OCI-LY3 (cell line): ENCODE data around the gene TRDN.

Source experiments
- H2AFZ ChIP-seq: fragments of 200-600, 300-600 bp; shearing (Covaris generic); 2 replicates; pipeline ENCODE4 v1.6.0; 2014; ENCODE audit warnings: antibody characterized with exemption, low read depth, low read length
- H3K27ac ChIP-seq: fragments of 200-600, 300-600 bp; sonication (generic); 2 replicates; pipeline ENCODE4 v1.5.1; 2014; ENCODE audit warnings: mild to moderate bottlenecking, low read length, moderate library complexity, mixed read lengths
- H3K27me3 ChIP-seq: fragments of 200-600, 300-600 bp; sonication (generic); 2 replicates; pipeline ENCODE4 v1.6.1; 2014; ENCODE audit warnings: low read depth, low read length, mixed read lengths
- H3K36me3 ChIP-seq: fragments of 200-600, 300-600 bp; sonication (generic); replicated peaks from 2 replicates; pipeline ENCODE3; 2014; ENCODE audit warnings: low read depth, low read length, mixed read lengths
- H3K4me1 ChIP-seq: fragments of 300-600, 200-600 bp; sonication (generic); 2 replicates; pipeline ENCODE4 v1.6.1; 2014; ENCODE audit warnings: low read length, mixed read lengths
- H3K4me2 ChIP-seq: fragments of 200-600, 300-600 bp; sonication (generic); 2 replicates; pipeline ENCODE4 v1.6.1; 2014; ENCODE audit warnings: low read length, mixed read lengths
- H3K4me3 ChIP-seq: fragments of 300-600, 200-600 bp; sonication (generic); 2 replicates; pipeline ENCODE4 v1.5.1; 2014; ENCODE audit warnings: antibody characterized with exemption, mild to moderate bottlenecking, low read length, moderate library complexity
- H3K79me2 ChIP-seq: fragments of 300-600, 200-600 bp; shearing (Covaris generic); 2 replicates; pipeline ENCODE4 v1.6.1; 2014; ENCODE audit warnings: mild to moderate bottlenecking, low read length, mixed read lengths
- H3K9ac ChIP-seq: fragments of 300-600, 200-600 bp; shearing (Covaris generic); 2 replicates; pipeline ENCODE4 v1.6.0; 2014; ENCODE audit warnings: mild to moderate bottlenecking, low read length, moderate library complexity
- H3K9me3 ChIP-seq: fragments of 200-600, 300-600 bp; shearing (Covaris generic); 2 replicates; pipeline ENCODE4 v1.6.1; 2014; ENCODE audit warnings: low read length, mixed read lengths; ENCODE audit not compliant: insufficient read depth
- H4K20me1 ChIP-seq: fragments of 200-600, 300-600 bp; sonication (generic); 2 replicates; pipeline ENCODE4 v1.6.1; 2016; ENCODE audit warnings: low read length, mixed read lengths; ENCODE audit not compliant: insufficient read depth
- EZH2phosphoT487 ChIP-seq: fragments of 200-600 bp; shearing (Covaris generic); IDR thresholded peaks from 2 replicates; pipeline ENCODE4 v1.6.1; 2018; ENCODE audit warnings: antibody characterized with exemption, mixed run types, low read depth
- TF ChIP-seq, protein P1 (sequence below): fragments of 200-600, 300-600 bp; sonication (generic); IDR thresholded peaks from 2 replicates; pipeline ENCODE4 v1.5.1; 2014; ENCODE audit warnings: antibody characterized with exemption, low read length, low read depth

Gene TRDN

DNA sequence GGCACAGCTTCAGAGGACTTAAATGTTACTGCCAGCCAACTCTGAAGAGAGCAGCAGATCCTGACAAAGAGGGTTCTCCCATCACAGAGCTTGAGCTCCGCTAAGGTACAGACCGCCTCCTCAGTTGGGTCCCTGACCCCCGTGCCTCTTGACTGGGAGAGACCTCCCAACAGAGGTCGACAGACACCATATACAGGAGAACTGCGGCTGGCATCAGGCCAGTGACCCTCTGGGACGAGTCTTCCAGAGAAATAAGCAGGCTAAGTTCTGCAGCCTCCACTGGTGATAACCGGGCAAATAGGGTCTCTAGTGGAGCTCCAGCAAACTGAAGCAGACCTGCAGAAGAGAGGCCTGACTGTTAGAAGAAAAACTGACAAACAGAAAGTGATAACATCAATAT lies 453.8 kb downstream of the TRDN start:
- TF ChIP-seq, protein P1, sequence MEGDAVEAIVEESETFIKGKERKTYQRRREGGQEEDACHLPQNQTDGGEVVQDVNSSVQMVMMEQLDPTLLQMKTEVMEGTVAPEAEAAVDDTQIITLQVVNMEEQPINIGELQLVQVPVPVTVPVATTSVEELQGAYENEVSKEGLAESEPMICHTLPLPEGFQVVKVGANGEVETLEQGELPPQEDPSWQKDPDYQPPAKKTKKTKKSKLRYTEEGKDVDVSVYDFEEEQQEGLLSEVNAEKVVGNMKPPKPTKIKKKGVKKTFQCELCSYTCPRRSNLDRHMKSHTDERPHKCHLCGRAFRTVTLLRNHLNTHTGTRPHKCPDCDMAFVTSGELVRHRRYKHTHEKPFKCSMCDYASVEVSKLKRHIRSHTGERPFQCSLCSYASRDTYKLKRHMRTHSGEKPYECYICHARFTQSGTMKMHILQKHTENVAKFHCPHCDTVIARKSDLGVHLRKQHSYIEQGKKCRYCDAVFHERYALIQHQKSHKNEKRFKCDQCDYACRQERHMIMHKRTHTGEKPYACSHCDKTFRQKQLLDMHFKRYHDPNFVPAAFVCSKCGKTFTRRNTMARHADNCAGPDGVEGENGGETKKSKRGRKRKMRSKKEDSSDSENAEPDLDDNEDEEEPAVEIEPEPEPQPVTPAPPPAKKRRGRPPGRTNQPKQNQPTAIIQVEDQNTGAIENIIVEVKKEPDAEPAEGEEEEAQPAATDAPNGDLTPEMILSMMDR: no peak
- no peak for TF ChIP-seq EZH2phosphoT487
- no peaks in the 10 kb centered on the region for H3K4me1 ChIP-seq
- no peak overlapping the region for H3K4me2 ChIP-seq
- no peaks in the 10 kb centered on the region for H3K36me3 ChIP-seq
- H3K9ac ChIP-seq: no peak overlapping the region
- no peaks in the 10 kb centered on the region for H3K27me3 ChIP-seq
- no peaks in the 10 kb centered on the region for H4K20me1 ChIP-seq
- no peaks in the 10 kb centered on the region for H3K79me2 ChIP-seq
- no peak overlapping the region for H3K4me3 ChIP-seq
- H3K27ac ChIP-seq: no peak overlapping the region
- H2AFZ ChIP-seq: no peak overlapping the region
- no peaks in the 10 kb centered on the region for H3K9me3 ChIP-seq

DNA sequence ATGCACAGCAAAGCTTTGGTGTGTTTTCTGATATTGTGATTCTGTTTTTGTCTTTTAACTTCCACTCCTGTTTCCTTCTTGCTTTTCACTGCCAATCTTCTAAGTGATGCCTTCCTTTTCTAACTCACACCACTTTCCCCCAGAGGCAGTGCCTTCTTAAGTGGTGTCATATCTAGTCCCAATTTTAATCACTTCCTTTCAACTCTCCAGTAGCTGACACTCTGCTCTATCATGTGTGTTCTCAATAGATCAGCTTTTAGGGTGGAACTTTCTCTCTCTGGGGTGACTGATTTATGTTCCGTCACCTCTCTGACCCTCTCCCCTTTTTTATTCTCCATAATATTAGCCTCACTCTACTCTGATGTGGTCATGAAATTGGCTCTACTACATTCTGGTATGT lies 460.0 kb downstream of the TRDN start:
- no peak overlapping the region for H3K4me2 ChIP-seq

DNA sequence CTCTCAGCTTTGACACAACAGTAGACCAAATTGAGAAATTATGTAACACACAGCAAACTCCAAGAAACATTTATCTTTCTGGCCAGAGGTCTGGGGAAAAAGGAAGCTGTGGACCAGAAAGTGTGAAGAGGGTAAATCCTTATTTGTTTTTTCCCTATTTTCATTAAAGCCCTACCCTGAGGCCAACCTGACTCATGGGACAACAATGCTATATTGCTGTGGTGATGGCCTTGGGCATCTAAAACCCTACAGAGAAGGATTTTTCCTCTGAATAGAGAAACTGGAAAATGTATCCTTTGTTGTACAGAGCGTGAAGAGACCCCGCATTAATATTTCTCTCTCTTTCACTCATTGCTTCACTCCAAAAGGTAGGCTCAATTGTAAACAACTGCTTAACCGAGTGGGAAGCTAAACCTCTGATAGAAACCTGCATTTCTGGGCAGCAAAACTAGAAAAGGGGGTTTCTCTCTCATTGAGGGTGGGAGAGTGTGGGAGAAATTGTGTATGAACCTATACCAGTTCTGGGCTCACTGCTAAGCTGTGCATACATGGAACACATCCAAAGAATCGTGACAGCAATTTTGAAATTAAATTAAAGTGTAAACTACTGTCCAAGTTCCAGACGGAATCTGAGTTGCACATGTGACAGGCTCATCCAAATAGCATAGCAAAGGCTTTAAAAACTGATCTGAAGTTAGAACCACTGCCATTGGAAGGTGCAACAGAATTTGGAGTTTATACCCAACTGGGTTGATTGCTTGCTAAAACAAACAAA lies 465.2 kb downstream of the TRDN start:
- H3K27me3 ChIP-seq: no peaks in the 10 kb centered on the region
- no peak overlapping the region for H3K4me3 ChIP-seq
- H4K20me1 ChIP-seq: no peaks in the 10 kb centered on the region
- no peaks in the 10 kb centered on the region for H3K36me3 ChIP-seq
- H3K27ac ChIP-seq: no peak overlapping the region
- TF ChIP-seq, protein P1: no peak
- TF ChIP-seq EZH2phosphoT487: no peak
- no peaks in the 10 kb centered on the region for H3K79me2 ChIP-seq
- H3K9ac ChIP-seq: no peak overlapping the region
- no peaks in the 10 kb centered on the region for H3K9me3 ChIP-seq
- H2AFZ ChIP-seq: no peak overlapping the region
- H3K4me2 ChIP-seq: no peak overlapping the region
- no peaks in the 10 kb centered on the region for H3K4me1 ChIP-seq

More for the DNA sequence above, 460.0 kb downstream of the TRDN start:
- Histone ChIP-seq H3K9me3 (no peaks in the 10 kb centered on the region), H2AFZ (no peak overlapping the region), H3K4me1 (no peaks in the 10 kb centered on the region), H3K27ac (no peak overlapping the region), H3K27me3 (no peaks in the 10 kb centered on the region), H3K9ac (no peak overlapping the region), H3K4me3 (no peak overlapping the region), H3K79me2 (no peaks in the 10 kb centered on the region), H4K20me1 (no peaks in the 10 kb centered on the region), H3K36me3 (no peaks in the 10 kb centered on the region)
- TF ChIP-seq, protein P1: no peak
- no peak for TF ChIP-seq EZH2phosphoT487

DNA sequence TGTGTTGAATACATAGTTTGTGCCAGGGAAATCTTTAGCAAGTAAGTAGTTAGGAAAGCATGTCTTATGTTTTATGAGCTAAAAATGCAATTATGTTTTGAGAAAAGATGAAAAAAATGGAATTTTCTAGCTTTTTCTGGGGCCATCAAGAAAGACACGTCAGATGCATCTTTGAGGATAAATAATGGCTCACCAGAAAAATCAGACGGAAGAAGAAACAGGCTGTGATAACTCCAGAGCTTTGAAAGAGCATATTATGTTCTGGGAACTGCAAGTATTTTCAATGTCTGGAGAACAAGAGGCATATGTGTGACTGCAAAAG lies 467.0 kb downstream of the TRDN start:
- Histone ChIP-seq H3K9me3 (no peaks in the 10 kb centered on the region), H2AFZ (no peak overlapping the region), H4K20me1 (no peaks in the 10 kb centered on the region), H3K9ac (no peak overlapping the region), H3K4me1 (no peaks in the 10 kb centered on the region), H3K4me3 (no peak overlapping the region), H3K4me2 (no peak overlapping the region), H3K36me3 (no peaks in the 10 kb centered on the region), H3K27me3 (no peaks in the 10 kb centered on the region), H3K79me2 (no peaks in the 10 kb centered on the region), H3K27ac (no peak overlapping the region)
- TF ChIP-seq, protein P1: no peak
- TF ChIP-seq EZH2phosphoT487: no peak
